K562 (cell line): ENCODE results near the gene ASB6. TPM values are rescaled to one million over a fixed set of nuclear protein-coding genes. Genes with fewer than 3 reads are reported as not detected.

Experiments
- ATAC-seq: fragments of 200-7000 bp; cut with Tn5 transposase; 3 replicates; pipeline ENCODE4 v1.9.1; 2020; ENCODE audit warnings: moderate library complexity
- BruUV-seq: library from RNA; stranded (reverse); fragments of 400-500 nt; replicated peaks from 2 replicates; lab custom pipeline; 2021; lab: Mats Ljungman, UMichigan
- CTCF ChIA-PET: fragments of 300-600 bp; formaldehyde crosslinking; extraction: SDS; loops from one replicate; lab custom pipeline; 2021; ENCODE audit warnings: low intra/inter-chr PET ratio; lab: Yijun Ruan, JAX
- POLR2A ChIA-PET: fragments of 300-600, 350-650 bp; sonication (Branson Sonifier 250); formaldehyde crosslinking; extraction: SDS; loops from one replicate; lab custom pipeline; 2021; ENCODE audit warnings: antibody characterized with exemption, inconsistent platforms; lab: Yijun Ruan, JAX
- DNase-seq, 4 experiments: peaks; one replicate each; pipeline versions ENCODE4 v3.0.0 to v3.0.0-alpha.2; 2011 to 2018; ENCODE audit warnings: low spot score in 3 of 4, mixed read lengths in 3 of 4; ENCODE audit errors: extremely low read depth in 1 of 4
- FAIRE-seq: peaks from 2 replicates; lab custom pipeline; 2011; peaks lifted over from hg19 to GRCh38; lab: Jason Lieb, UNC
- H2AFZ ChIP-seq: 2 replicates; pipeline ENCODE4 v1.6.0; 2011; ENCODE audit warnings: low read depth, low read length, control low read depth, inconsistent platforms
- H3K27ac ChIP-seq: fragments of 200-600 bp; 3 replicates; pipeline ENCODE4 v1.8.0; 2011; ENCODE audit warnings: low read depth, mild to moderate bottlenecking, control low read depth, inconsistent platforms, low read length, moderate library complexity, mixed read lengths; ENCODE audit errors: extremely low read depth
- H3K27me3 ChIP-seq, 2 experiments: fragments of 300-600 bp in 1 of 2; 2 replicates in 1 of 2; 3 replicates in 1 of 2; pipeline versions ENCODE4 v1.6.0 to v1.8.0; 2011; ENCODE audit warnings: inconsistent platforms in 2 of 2, low read length in 2 of 2, mild to moderate bottlenecking in 1 of 2, mixed read lengths in 1 of 2, moderate library complexity in 1 of 2; ENCODE audit not compliant: control insufficient read depth in 2 of 2, insufficient read depth in 2 of 2
- H3K36me3 ChIP-seq: fragments of 300-600 bp; 3 replicates; pipeline ENCODE4 v1.8.0; 2011; ENCODE audit warnings: mild to moderate bottlenecking, low read length, inconsistent platforms; ENCODE audit not compliant: control insufficient read depth, insufficient read depth
- H3K4me1 ChIP-seq, 2 experiments: fragments of 200-600 bp in 1 of 2; replicated peaks in 1 of 2; 2 replicates in 1 of 2; 3 replicates in 1 of 2; pipeline versions ENCODE4 v1.5.1 to v1.8.0; 2011; ENCODE audit warnings: inconsistent platforms in 2 of 2, low read length in 2 of 2, mild to moderate bottlenecking in 1 of 2, mixed read lengths in 1 of 2, moderate library complexity in 1 of 2; ENCODE audit not compliant: control insufficient read depth in 2 of 2, insufficient read depth in 2 of 2
- H3K4me2 ChIP-seq: 2 replicates; pipeline ENCODE4 v1.6.1; 2011; ENCODE audit warnings: low read length, control low read depth, inconsistent platforms, mixed read lengths; ENCODE audit not compliant: insufficient read depth
- H3K4me3 ChIP-seq: fragments of 200-600 bp; sonication (generic), shearing (Covaris generic); 2 replicates; pipeline ENCODE4 v1.5.1; 2016; ENCODE audit warnings: control low read depth, inconsistent platforms
- H3K79me2 ChIP-seq: fragments of 200-600 bp; 3 replicates; pipeline ENCODE4 v1.8.0; 2011; ENCODE audit warnings: low read length, inconsistent platforms; ENCODE audit not compliant: control insufficient read depth, insufficient read depth
- H3K9ac ChIP-seq, 2 experiments: 2 replicates each; pipeline versions ENCODE4 v1.6.0 to v1.6.1; 2011; ENCODE audit warnings: low read depth in 2 of 2, low read length in 2 of 2, control low read depth in 1 of 2, inconsistent platforms in 1 of 2, mild to moderate bottlenecking in 1 of 2, mixed read lengths in 1 of 2; ENCODE audit not compliant: insufficient read depth in 1 of 2
- H3K9me1 ChIP-seq: one replicate; pipeline ENCODE4 v1.6.0; 2011; ENCODE audit warnings: inconsistent platforms, mild to moderate bottlenecking, low read length, moderate library complexity; ENCODE audit not compliant: control insufficient read depth, insufficient read depth
- H3K9me3 ChIP-seq: replicated peaks from 2 replicates; pipeline ENCODE4 v1.5.1; 2011; ENCODE audit warnings: low read depth, low read length, inconsistent platforms; ENCODE audit not compliant: control insufficient read depth, insufficient read depth
- H4K20me1 ChIP-seq: replicated peaks from 2 replicates; pipeline ENCODE4 v1.6.1; 2011; ENCODE audit warnings: low read length, inconsistent platforms, mixed read lengths; ENCODE audit not compliant: control insufficient read depth, insufficient read depth
- BCOR ChIP-seq: fragments of 450-650 bp; IDR thresholded peaks from 2 replicates; pipeline ENCODE4 v1.6.1; 2016
- BHLHE40 ChIP-seq: IDR thresholded peaks from 2 replicates; pipeline ENCODE4 v1.6.1; 2011; ENCODE audit warnings: low read length, improper control_type of control experiment
- FOS ChIP-seq: IDR thresholded peaks from 3 replicates; pipeline ENCODE4 v1.6.1; 2011; ENCODE audit not compliant: insufficient read length; ENCODE audit errors: extremely low read depth
- GABPB2 ChIP-seq: fragments of 250-450 bp; sonication (Bioruptor Pico); conservative IDR thresholded peaks from 2 replicates; pipeline ENCODE4 v1.5.1; 2021; ENCODE audit warnings: mild to moderate bottlenecking
- HOMEZ ChIP-seq: fragments of 250-450 bp; sonication (Bioruptor Pico); IDR thresholded peaks from 2 replicates; pipeline ENCODE4 v1.4.0; 2020; ENCODE audit warnings: mild to moderate bottlenecking, moderate library complexity
- L3MBTL2 ChIP-seq: fragments of 450-650 bp; IDR thresholded peaks from 2 replicates; pipeline ENCODE4 v1.6.1; 2016; ENCODE audit warnings: mild to moderate bottlenecking, moderate library complexity
- MTA2 ChIP-seq: fragments of 450-650 bp; IDR thresholded peaks from 2 replicates; pipeline ENCODE4 v1.6.1; 2016; ENCODE audit warnings: low read depth
- NBN ChIP-seq: fragments of 450-650 bp; IDR thresholded peaks from 2 replicates; pipeline ENCODE4 v1.6.1; 2016; ENCODE audit warnings: low read depth, mild to moderate bottlenecking
- NCOA2 ChIP-seq, 2 experiments: fragments of 450-650 bp; IDR thresholded peaks; 2 replicates each; pipeline ENCODE4 v1.6.1; 2018; ENCODE audit warnings: mild to moderate bottlenecking in 2 of 2, moderate library complexity in 1 of 2; ENCODE audit not compliant: partially characterized antibody in 2 of 2
- NELFE ChIP-seq: IDR thresholded peaks from 2 replicates; pipeline ENCODE4 v1.6.1; 2011; ENCODE audit warnings: mild to moderate bottlenecking; ENCODE audit not compliant: insufficient read depth, insufficient read length
- NFE2 ChIP-seq: IDR thresholded peaks from 2 replicates; pipeline ENCODE4 v1.6.1; 2014; ENCODE audit warnings: antibody characterized with exemption, low read depth
- POLR2B ChIP-seq: fragments of 450-650 bp; IDR thresholded peaks from 2 replicates; pipeline ENCODE4 v1.6.1; 2018; ENCODE audit warnings: low read depth; ENCODE audit not compliant: partially characterized antibody
- PPARD ChIP-seq: fragments of 250-450 bp; sonication (Bioruptor Pico); IDR thresholded peaks from 2 replicates; pipeline ENCODE4 v1.8.0; 2022; ENCODE audit warnings: inconsistent platforms, mild to moderate bottlenecking, moderate library complexity
- SAP30 ChIP-seq: fragments of 200-600 bp; sonication (generic); IDR thresholded peaks from 2 replicates; pipeline ENCODE4 v1.6.1; 2012; ENCODE audit warnings: borderline replicate concordance, low read depth, mild to moderate bottlenecking, moderate library complexity, low read length, control low read depth, inconsistent platforms; ENCODE audit not compliant: insufficient read depth, poor library complexity, severe bottlenecking
- SREBF1 ChIP-seq: fragments of 150-350 bp; IDR thresholded peaks from 2 replicates; pipeline ENCODE4 v1.6.1; 2014; ENCODE audit warnings: antibody characterized with exemption, low read depth, low read length, borderline replicate concordance
- TRIM25 ChIP-seq: fragments of 450-650 bp; IDR thresholded peaks from 2 replicates; pipeline ENCODE4 v1.7.0; 2016; ENCODE audit warnings: borderline replicate concordance
- ZKSCAN3 ChIP-seq: fragments of 250-450 bp; sonication (Bioruptor Pico); IDR thresholded peaks from 2 replicates; pipeline ENCODE4 v1.4.0; 2020
- WGBS: fragments of 100-300 bp; shearing (Covaris generic); methylation state at CpG from one replicate; pipeline ENCODE4 v1.1.6; 2016; ENCODE audit warnings: low coverage, mixed read lengths; ENCODE audit not compliant: insufficient coverage; ENCODE audit errors: missing lambda C conversion rate; 5-methylcytosine and 5-hydroxymethylcytosine counted together
- in situ Hi-C: fragments of 300-500 bp; cut with MboI; formaldehyde crosslinking; loops from 4 replicates; pipeline ENCODE4 v1.15.0; 2018; ENCODE audit warnings: inconsistent platforms, mixed read lengths
- intact Hi-C: fragments of 100-400 bp; cut with micrococcal nuclease; formaldehyde crosslinking; loops from 2 replicates; pipeline ENCODE4 v1.14.2; 2022
- polyA plus RNA-seq, 8 experiments: library from polyadenylated mRNA; depleted of rRNA in 4 of 8; stranded (reverse) in 5 of 8; unstranded in 3 of 8; fragments of >200 nt; fragmentation: Nextera tagmentation in 2 of 8; fragmentation: Illumina TruSeq in 1 of 8; extraction: Ambion mirVana in 2 of 8; extraction: Trizol in 1 of 8; gene quantifications; 2 replicates each; pipeline versions ENCODE4 v1.2.1 to v1.2.3, GENCODE V29; 2011 to 2014; ENCODE audit warnings: inconsistent platforms in 1 of 8, missing spikeins in 1 of 8
- total RNA-seq, 7 experiments: library from RNA; depleted of rRNA in 6 of 7; stranded (reverse); fragments of >200 nt in 6 of 7; fragmentation: Illumina TruSeq in 2 of 7; extraction: Trizol in 2 of 7; gene quantifications; 2 replicates each; pipeline versions ENCODE4 v1.2.1 to v1.2.3, GENCODE V29; 2011 to 2021; ENCODE audit warnings: low replicate concordance in 1 of 7

Gene ASB6
- total and polyA plus RNA-seq, 9 of the 15 experiments (the other 6 are each of a cell fraction or from before 2014, with no cell fraction given), result 0.92 to 17.8 (median 11.3) TPM

GRCh38 chr9:129686736-129687135, 44.8 kb upstream of the ASB6 start:
- Histone ChIP-seq H3K36me3 (no peaks in the 10 kb centered on the region), H3K4me1 (peaks cover 0 to 29% of the 10 kb centered on the region in 2 experiments; a peak in 3 of 5 replicates), H2AFZ (no peak overlapping the region), H4K20me1 (0 out of 2 replicates have a peak, but pooled peaks cover 3% of the 10 kb centered on the region), H3K9me3 (no peaks in the 10 kb centered on the region), H3K9ac (no peak overlapping the region; a peak in 1 of 4 replicates), H3K27me3 (peaks cover 17 to 45% of the 10 kb centered on the region in 2 experiments; a peak in 4 of 5 replicates), H3K9me1 (peaks cover 7% of the 10 kb centered on the region), H3K4me3 (no peak overlapping the region), H3K79me2 (no peaks in the 10 kb centered on the region), H3K27ac (no peak overlapping the region), H3K4me2 (no peak overlapping the region)
- FAIRE-seq (no peak), ATAC-seq (no peak), DNase-seq (no peak)
- CTCF ChIA-PET, result no interaction called here
- BruUV-seq, result no TSS peak
- intact Hi-C loops, result loop anchor here (5.0 kb wide), 1 partner anchor 1389 kb away; no protein-coding TSS in a partner anchor
- in situ Hi-C loops, result no loop called here
- POLR2A ChIA-PET, result interaction anchor here (0.6 to 1.5 kb wide), 3 partner anchors 10 to 1394 kb away, joined by 3 read pairs; no protein-coding TSS in a partner anchor
- WGBS, result 15% methylated on average over 8 of the region's 9 CpGs
- TF ChIP-seq NFE2, result no peak
- no peak for TF ChIP-seq BHLHE40
- TF ChIP-seq GABPB2 (CRISPR knock-in tag), result no peak
- TF ChIP-seq MTA2, result no peak
- no peak for TF ChIP-seq FOS
- no peak for TF ChIP-seq BCOR
- no peak for TF ChIP-seq L3MBTL2
- TF ChIP-seq SAP30, result no peak
- TF ChIP-seq NCOA2 (IDR thresholded peaks at IDR 0.05; ENCODE audit: partially characterized antibody in 2 of 2), result no peak
- no peak for TF ChIP-seq POLR2B
- no peak for TF ChIP-seq PPARD (CRISPR knock-in tag)
- TF ChIP-seq NBN, result no peak
- TF ChIP-seq HOMEZ, result no peak
- TF ChIP-seq SREBF1, result no peak
- no peak for TF ChIP-seq NELFE
- TF ChIP-seq TRIM25, result no peak
- TF ChIP-seq ZKSCAN3 (CRISPR knock-in tag), result no peak
